ENCODE results near the gene TRPT1.

TRPT1 gene

DNA sequence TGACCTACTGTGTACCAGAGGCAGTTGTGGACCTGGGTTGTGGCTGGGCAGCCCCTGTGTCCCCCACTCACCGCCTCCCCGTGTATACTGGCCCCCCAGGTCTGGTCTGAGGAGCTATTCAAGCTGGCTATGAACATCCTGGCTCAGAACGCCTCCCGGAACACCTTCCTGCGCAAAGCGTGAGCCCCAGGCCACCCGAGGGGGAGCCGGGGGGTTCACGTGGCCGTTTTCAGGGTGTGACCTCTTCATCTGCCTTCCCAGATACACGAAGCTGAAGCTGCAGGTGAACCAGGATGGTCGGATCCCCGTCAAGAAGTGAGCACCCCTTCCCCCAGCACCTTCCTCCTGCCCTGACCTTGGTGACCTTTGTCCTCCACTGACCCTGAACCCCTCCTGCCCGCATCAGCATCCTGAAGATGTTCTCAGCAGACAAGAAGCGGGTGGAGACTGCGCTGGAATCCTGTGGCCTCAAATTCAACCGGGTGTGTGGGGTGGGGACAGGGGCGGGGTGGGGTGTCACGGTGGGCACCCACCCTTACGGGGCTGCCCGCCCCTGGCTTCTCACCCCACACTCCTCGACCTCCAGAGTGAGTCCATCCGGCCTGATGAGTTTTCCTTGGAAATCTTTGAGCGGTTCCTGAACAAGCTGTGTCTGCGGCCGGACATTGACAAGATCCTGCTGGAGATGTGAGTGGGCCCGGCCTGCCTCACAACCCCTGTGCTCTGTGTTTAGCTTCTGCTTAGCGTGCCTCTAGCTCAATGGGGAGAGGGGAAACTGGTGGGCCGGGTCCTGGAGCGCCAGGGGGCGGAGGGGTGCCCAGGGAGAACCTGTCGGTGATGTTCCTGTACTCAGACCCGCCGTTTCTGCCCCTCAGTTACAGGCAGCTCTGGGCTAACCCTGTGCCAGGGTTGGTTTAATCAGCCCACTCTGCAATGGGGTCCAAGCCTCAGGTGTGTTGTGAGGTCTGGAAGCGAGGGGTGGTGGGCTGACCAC is 29.4 kb upstream of the TRPT1 start:
- 94 to 98% methylated on average over 20 to 34 of the region's 35 CpGs for WGBS, 2 experiments (ENCODE audit: insufficient coverage in 2 of 2)
- Histone ChIP-seq H3K4me1 (ENCODE audit: control insufficient read depth, insufficient read depth, low read length, poor library complexity, severe bottlenecking) (peaks cover 15% of the 10 kb centered on the region), H3K36me3 (ENCODE audit: control insufficient read depth, insufficient read depth, low read length) (peaks cover 65% of the 10 kb centered on the region), H3K27ac (ENCODE audit: low read depth, low read length, severe bottlenecking) (no peak overlapping the region), H3K9me3 (ENCODE audit: control insufficient read depth, low read length) (no peaks in the 10 kb centered on the region), H3K4me3 (ENCODE audit: extremely low read depth, insufficient read depth, low read length, poor library complexity, severe bottlenecking) (no peak overlapping the region)

- Histone ChIP-seq H3K4me1 (ENCODE audit: control insufficient read depth, insufficient read depth, low read length, poor library complexity, severe bottlenecking) (peaks cover 21% of the 10 kb centered on the region), H3K4me3 (ENCODE audit: extremely low read depth, insufficient read depth, low read length, poor library complexity, severe bottlenecking) (no peak overlapping the region), H3K9me3 (ENCODE audit: control insufficient read depth, low read length) (no peaks in the 10 kb centered on the region), H3K27ac (ENCODE audit: low read depth, low read length, severe bottlenecking) (no peak overlapping the region), H3K36me3 (ENCODE audit: control insufficient read depth, insufficient read depth, low read length) (peaks cover 55% of the 10 kb centered on the region)
- 95 to 97% methylated on average over 7 of the region's 7 CpGs for WGBS, 2 experiments (ENCODE audit: insufficient coverage in 2 of 2)
Observed at GRCh38 chr11:64254326-64254725, 28.3 kb upstream of the TRPT1 start.

GRCh38 chr11:64253481-64253880 is 27.5 kb upstream of the TRPT1 start:
- Histone ChIP-seq H3K9me3 (ENCODE audit: control insufficient read depth, low read length) (no peaks in the 10 kb centered on the region), H3K36me3 (ENCODE audit: control insufficient read depth, insufficient read depth, low read length) (peaks cover 47% of the 10 kb centered on the region), H3K27ac (ENCODE audit: low read depth, low read length, severe bottlenecking) (no peak overlapping the region), H3K4me1 (ENCODE audit: control insufficient read depth, insufficient read depth, low read length, poor library complexity, severe bottlenecking) (peaks cover 30% of the 10 kb centered on the region), H3K4me3 (ENCODE audit: extremely low read depth, insufficient read depth, low read length, poor library complexity, severe bottlenecking) (no peak overlapping the region)
- 94 to 100% methylated on average over 5 of the region's 5 CpGs for WGBS, 2 experiments (ENCODE audit: insufficient coverage in 2 of 2)

- Histone ChIP-seq H3K27ac (ENCODE audit: low read depth, low read length, severe bottlenecking) (no peak overlapping the region), H3K4me1 (ENCODE audit: control insufficient read depth, insufficient read depth, low read length, poor library complexity, severe bottlenecking) (peaks cover 32% of the 10 kb centered on the region), H3K4me3 (ENCODE audit: extremely low read depth, insufficient read depth, low read length, poor library complexity, severe bottlenecking) (peak overlapping the region; percentile 78), H3K36me3 (ENCODE audit: control insufficient read depth, insufficient read depth, low read length) (peaks cover 42% of the 10 kb centered on the region), H3K9me3 (ENCODE audit: control insufficient read depth, low read length) (no peaks in the 10 kb centered on the region)
- 86 to 87% methylated on average over 8 of the region's 8 CpGs for WGBS, 2 experiments (ENCODE audit: insufficient coverage in 2 of 2)
Observed at GRCh38 chr11:64253043-64253442, 27.1 kb upstream of the TRPT1 start.

DNA sequence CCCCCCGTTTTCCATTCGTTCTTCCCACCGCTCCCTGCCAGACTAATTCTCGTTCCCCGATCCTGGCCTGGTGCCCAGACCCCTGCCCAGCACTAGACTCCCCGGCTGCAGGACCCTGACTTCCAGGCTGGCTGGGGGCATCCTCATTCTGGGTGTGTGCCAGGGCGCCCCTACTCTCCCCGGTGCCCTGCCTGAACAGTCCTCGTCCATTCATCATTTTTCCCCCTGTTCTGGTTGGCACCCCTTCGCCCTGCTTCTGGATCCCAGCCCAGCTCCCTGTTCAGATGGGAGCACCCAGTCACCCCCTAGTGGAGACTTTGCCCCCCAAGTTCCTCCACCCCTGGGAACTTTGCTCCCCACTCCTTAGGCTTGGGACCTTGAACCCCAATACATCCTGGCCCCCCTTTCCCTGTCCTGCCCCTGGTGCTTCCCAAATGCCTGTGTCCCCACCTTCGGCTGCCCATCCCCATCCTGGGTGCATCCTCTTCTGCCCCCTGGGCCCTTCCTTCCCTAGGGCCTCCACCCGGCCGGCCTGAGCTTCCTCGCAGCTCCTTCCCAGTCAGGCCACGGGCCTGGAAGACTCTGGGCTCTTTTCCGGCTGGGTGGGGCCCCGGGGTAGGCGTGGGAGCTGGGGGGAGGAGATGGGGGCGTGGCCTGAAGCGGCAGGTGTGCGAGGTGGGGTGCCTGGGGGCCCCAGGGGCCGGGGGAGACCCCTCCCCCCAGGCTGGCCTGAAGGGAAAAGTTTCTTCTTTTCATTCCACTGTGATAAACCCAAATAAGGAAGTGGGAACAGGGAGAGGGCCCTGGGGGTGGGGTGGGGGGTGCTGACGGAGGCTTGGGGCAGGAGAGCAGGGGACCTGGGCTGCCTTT is 26.3 kb upstream of the TRPT1 start:
- WGBS, 2 experiments (ENCODE audit: insufficient coverage in 2 of 2), result 9 to 21% methylated on average over 9 to 12 of the region's 23 CpGs
- Histone ChIP-seq H3K9me3 (ENCODE audit: control insufficient read depth, low read length) (no peaks in the 10 kb centered on the region), H3K27ac (ENCODE audit: low read depth, low read length, severe bottlenecking) (no peak overlapping the region), H3K4me3 (ENCODE audit: extremely low read depth, insufficient read depth, low read length, poor library complexity, severe bottlenecking) (peak overlapping the region; percentile 78), H3K36me3 (ENCODE audit: control insufficient read depth, insufficient read depth, low read length) (peaks cover 34% of the 10 kb centered on the region), H3K4me1 (ENCODE audit: control insufficient read depth, insufficient read depth, low read length, poor library complexity, severe bottlenecking) (peaks cover 35% of the 10 kb centered on the region)

DNA sequence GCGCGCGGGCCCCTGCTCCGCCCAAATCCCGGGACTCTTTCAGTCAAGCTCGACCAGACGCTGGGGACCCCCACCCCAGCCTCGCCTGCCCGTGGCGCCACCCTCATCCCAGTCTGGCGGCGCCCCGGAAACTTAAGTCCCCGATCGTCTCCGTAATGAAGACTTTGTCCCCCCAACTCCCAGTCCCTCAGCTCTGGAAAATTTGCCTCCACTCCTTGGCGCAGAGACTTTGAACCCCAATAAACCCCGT is 25.7 kb upstream of the TRPT1 start:
- H3K4me3 ChIP-seq (ENCODE audit: extremely low read depth, insufficient read depth, low read length, poor library complexity, severe bottlenecking), result peak overlapping the region; percentile 78
- peaks cover 35% of the 10 kb centered on the region for H3K4me1 ChIP-seq (ENCODE audit: control insufficient read depth, insufficient read depth, low read length, poor library complexity, severe bottlenecking)
- 0 to 1% methylated on average over 17 to 18 of the region's 18 CpGs for WGBS, 2 experiments (ENCODE audit: insufficient coverage in 2 of 2)
- H3K36me3 ChIP-seq (ENCODE audit: control insufficient read depth, insufficient read depth, low read length), result peaks cover 31% of the 10 kb centered on the region
- H3K9me3 ChIP-seq (ENCODE audit: control insufficient read depth, low read length), result no peaks in the 10 kb centered on the region
- no peak overlapping the region for H3K27ac ChIP-seq (ENCODE audit: low read depth, low read length, severe bottlenecking)

DNA sequence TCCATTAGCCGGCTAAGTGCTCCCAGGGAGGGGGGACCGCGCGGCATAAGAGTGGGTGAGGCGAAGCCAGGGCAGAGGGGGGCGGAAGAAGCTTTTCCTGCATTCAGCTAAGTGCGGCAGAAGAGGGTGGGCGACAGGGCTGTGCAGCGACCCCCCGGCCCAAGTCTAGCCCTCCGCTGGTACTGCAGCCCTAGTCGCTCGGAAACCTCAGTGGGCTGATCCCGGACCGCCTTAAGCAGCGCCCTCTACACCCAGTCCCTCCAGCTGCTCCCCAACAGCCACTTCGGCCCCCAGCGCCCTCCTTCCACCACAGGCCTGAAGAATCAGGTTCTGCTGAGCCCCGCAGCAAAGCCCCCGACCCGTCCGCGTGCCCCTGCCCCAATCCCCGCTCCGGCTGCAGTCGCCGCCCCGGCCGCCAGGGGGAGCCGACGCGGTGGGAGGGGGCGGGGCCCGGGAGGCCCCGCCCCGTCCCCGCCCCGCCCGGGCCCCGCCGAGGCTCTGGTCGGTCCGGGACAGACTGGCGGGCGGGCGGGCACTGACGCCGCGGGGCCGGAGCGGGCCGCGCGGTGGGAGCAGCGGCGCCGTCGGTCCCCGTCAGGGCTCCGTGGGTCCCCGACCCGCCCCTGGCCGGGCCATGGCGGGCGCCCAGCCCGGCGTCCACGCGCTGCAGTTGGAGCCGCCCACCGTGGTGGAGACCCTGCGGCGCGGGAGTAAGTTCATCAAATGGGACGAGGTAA is 25.2 kb upstream of the TRPT1 start, which contains the start of gene PLCB3:
Gene PLCB3, plus strand, starts transcription at position 515 of the 737 bp plus-strand sequence. Its CDS starts 120 bp downstream, at position 635.
- Histone ChIP-seq H3K4me3 (ENCODE audit: extremely low read depth, insufficient read depth, low read length, poor library complexity, severe bottlenecking) (peak within 1 kb of the TSS; percentile 78), H3K36me3 (ENCODE audit: control insufficient read depth, insufficient read depth, low read length) (peaks cover 26% of the 10 kb centered on the region), H3K27ac (ENCODE audit: low read depth, low read length, severe bottlenecking) (peak within 1 kb of the TSS; percentile 41), H3K4me1 (ENCODE audit: control insufficient read depth, insufficient read depth, low read length, poor library complexity, severe bottlenecking) (peaks cover 35% of the 10 kb centered on the region), H3K9me3 (ENCODE audit: control insufficient read depth, low read length) (no peaks in the 10 kb centered on the region)
- 1 to 2% methylated on average over 54 to 68 of the region's 75 CpGs for WGBS, 2 experiments (ENCODE audit: insufficient coverage in 2 of 2)

- H3K36me3 ChIP-seq (ENCODE audit: control insufficient read depth, insufficient read depth, low read length), result peaks cover 20% of the 10 kb centered on the region
- H3K9me3 ChIP-seq (ENCODE audit: control insufficient read depth, low read length), result no peaks in the 10 kb centered on the region
- peak overlapping the region; percentile 41 for H3K27ac ChIP-seq (ENCODE audit: low read depth, low read length, severe bottlenecking)
- peaks cover 35% of the 10 kb centered on the region for H3K4me1 ChIP-seq (ENCODE audit: control insufficient read depth, insufficient read depth, low read length, poor library complexity, severe bottlenecking)
- H3K4me3 ChIP-seq (ENCODE audit: extremely low read depth, insufficient read depth, low read length, poor library complexity, severe bottlenecking), result peak overlapping the region; percentile 49
- 0 to 19% methylated on average over 6 to 12 of the region's 13 CpGs for WGBS, 2 experiments (ENCODE audit: insufficient coverage in 2 of 2)
Observed at GRCh38 chr11:64250415-64251015, 24.5 kb upstream of the TRPT1 start.

DNA sequence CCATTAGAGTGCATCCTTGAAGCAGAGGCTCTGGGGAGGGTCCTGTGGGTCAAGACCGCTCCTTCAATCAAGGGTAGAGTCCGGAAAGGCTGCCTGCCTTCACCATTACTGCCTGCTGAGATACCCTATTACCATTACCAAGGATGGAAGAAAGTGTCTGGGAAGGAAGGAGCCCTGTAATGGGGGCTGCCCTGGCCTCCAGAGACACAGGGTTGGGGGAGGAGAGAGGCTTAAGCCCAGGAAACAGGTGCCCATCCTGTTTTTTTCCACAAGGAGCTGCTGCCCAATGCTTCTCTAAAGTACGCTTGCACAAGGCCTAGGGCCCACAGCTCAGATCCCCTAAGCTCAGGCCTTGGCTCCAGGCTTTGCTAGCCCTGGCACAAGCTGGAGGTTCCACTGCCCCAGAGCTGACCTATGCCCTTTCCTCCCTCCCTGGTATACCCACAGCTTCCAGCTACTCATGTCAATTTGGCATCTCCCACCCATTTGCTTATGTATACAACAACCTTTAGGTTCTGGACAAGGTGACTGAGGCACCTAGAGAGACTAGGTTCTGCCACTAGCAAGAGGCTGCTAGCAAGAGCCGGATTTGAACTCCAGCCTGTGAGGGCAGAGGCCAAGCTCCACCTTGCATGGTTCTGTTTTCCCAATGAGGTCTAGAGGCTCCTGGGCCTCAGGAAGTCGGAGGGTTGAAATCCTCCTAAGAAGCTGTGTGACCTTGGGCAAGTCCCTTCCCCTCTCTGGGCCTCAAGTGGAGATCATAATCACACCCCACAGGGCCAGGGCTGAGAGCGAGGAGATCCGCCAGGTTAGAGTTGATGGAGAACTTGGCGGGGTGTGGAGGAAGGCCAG is 23.8 kb upstream of the TRPT1 start:
- Histone ChIP-seq H3K9me3 (ENCODE audit: control insufficient read depth, low read length) (no peaks in the 10 kb centered on the region), H3K36me3 (ENCODE audit: control insufficient read depth, insufficient read depth, low read length) (peaks cover 17% of the 10 kb centered on the region), H3K27ac (ENCODE audit: low read depth, low read length, severe bottlenecking) (no peak overlapping the region), H3K4me3 (ENCODE audit: extremely low read depth, insufficient read depth, low read length, poor library complexity, severe bottlenecking) (no peak overlapping the region), H3K4me1 (ENCODE audit: control insufficient read depth, insufficient read depth, low read length, poor library complexity, severe bottlenecking) (peaks cover 35% of the 10 kb centered on the region)
- WGBS, 2 experiments (ENCODE audit: insufficient coverage in 2 of 2), result 64 to 87% methylated on average over 6 of the region's 8 CpGs

Data from mesodermal cell (in vitro differentiated cells).